Measurements from ENCODE around the gene B3GALT4. TPM values are rescaled to one million over a fixed set of nuclear protein-coding genes. Genes with fewer than 3 reads are reported as not detected.

The B3GALT4 gene
- total and polyA plus RNA-seq, 2 of the 13 experiments (the other 11 are each of a cell fraction or from before 2014, with no cell fraction given), result 0.04 to 0.27 TPM

DNA sequence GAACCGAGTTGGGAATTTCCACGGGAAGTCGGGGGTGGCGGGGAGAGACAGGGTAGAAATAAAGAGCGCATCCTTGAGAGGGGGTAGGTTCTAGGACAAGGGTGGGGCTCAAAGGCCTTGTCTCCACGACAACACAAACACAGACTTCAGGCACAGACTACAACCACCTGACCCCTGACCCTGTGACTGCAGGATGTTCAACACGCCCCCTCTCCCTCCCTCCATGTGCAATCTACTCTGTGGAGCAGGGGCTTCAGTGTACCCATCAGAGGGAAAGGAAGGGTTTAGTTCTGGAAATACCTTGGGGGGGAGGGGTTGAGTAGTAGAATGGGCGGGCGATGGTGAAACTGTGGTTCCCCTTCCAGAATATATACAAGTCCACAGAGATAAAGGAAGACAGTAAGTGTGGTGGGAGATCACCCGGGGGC lies 37.6 kb downstream of the B3GALT4 start (continued):
- no peak for TF ChIP-seq ZNF547 (CRISPR knock-in tag; IDR thresholded peaks at IDR 0.05)
- no peak; the same call in 1 of the 2 replicates for TF ChIP-seq PHF21A (CRISPR knock-in tag; IDR thresholded peaks at IDR 0.05)
- TF ChIP-seq, protein P1, sequence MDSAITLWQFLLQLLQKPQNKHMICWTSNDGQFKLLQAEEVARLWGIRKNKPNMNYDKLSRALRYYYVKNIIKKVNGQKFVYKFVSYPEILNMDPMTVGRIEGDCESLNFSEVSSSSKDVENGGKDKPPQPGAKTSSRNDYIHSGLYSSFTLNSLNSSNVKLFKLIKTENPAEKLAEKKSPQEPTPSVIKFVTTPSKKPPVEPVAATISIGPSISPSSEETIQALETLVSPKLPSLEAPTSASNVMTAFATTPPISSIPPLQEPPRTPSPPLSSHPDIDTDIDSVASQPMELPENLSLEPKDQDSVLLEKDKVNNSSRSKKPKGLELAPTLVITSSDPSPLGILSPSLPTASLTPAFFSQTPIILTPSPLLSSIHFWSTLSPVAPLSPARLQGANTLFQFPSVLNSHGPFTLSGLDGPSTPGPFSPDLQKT (CRISPR knock-in tag; IDR thresholded peaks at IDR 0.05; ENCODE audit: borderline replicate concordance), result no peak
- TF ChIP-seq SKI (IDR thresholded peaks at IDR 0.05; ENCODE audit: partially characterized antibody), result peak; percentile 69
- no peak for TF ChIP-seq RFXANK (CRISPR knock-in tag; IDR thresholded peaks at IDR 0.05)
- TF ChIP-seq, protein P2, sequence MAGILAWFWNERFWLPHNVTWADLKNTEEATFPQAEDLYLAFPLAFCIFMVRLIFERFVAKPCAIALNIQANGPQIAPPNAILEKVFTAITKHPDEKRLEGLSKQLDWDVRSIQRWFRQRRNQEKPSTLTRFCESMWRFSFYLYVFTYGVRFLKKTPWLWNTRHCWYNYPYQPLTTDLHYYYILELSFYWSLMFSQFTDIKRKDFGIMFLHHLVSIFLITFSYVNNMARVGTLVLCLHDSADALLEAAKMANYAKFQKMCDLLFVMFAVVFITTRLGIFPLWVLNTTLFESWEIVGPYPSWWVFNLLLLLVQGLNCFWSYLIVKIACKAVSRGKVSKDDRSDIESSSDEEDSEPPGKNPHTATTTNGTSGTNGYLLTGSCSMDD (CRISPR knock-in tag; IDR thresholded peaks at IDR 0.05), result no peak
- peak; percentile 49; the same call in 1 of the 2 replicates for TF ChIP-seq SIN3A (IDR thresholded peaks at IDR 0.05; ENCODE audit: borderline replicate concordance, low read depth, low read length)
- TF ChIP-seq RBM39 (IDR thresholded peaks at IDR 0.05; ENCODE audit: low read depth, low read length, poor library complexity, severe bottlenecking), result no peak
- TF ChIP-seq ZNF253 (CRISPR knock-in tag; IDR thresholded peaks at IDR 0.05; ENCODE audit: borderline replicate concordance), result no peak
- TF ChIP-seq, protein P3, sequence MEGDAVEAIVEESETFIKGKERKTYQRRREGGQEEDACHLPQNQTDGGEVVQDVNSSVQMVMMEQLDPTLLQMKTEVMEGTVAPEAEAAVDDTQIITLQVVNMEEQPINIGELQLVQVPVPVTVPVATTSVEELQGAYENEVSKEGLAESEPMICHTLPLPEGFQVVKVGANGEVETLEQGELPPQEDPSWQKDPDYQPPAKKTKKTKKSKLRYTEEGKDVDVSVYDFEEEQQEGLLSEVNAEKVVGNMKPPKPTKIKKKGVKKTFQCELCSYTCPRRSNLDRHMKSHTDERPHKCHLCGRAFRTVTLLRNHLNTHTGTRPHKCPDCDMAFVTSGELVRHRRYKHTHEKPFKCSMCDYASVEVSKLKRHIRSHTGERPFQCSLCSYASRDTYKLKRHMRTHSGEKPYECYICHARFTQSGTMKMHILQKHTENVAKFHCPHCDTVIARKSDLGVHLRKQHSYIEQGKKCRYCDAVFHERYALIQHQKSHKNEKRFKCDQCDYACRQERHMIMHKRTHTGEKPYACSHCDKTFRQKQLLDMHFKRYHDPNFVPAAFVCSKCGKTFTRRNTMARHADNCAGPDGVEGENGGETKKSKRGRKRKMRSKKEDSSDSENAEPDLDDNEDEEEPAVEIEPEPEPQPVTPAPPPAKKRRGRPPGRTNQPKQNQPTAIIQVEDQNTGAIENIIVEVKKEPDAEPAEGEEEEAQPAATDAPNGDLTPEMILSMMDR (CRISPR knock-in tag; IDR thresholded peaks at IDR 0.05), result no peak
- TF ChIP-seq, protein P4, sequence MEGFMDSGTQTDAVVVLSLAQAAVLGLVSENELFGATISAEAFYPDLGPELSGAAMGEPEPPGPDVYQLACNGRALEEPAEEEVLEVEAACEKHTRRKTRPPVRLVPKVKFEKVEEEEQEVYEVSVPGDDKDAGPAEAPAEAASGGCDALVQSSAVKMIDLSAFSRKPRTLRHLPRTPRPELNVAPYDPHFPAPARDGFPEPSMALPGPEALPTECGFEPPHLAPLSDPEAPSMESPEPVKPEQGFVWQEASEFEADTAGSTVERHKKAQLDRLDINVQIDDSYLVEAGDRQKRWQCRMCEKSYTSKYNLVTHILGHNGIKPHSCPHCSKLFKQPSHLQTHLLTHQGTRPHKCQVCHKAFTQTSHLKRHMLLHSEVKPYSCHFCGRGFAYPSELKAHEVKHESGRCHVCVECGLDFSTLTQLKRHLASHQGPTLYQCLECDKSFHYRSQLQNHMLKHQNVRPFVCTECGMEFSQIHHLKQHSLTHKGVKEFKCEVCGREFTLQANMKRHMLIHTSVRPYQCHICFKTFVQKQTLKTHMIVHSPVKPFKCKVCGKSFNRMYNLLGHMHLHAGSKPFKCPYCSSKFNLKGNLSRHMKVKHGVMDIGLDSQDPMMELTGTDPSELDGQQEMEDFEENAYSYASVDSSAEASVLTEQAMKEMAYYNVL (CRISPR knock-in tag; IDR thresholded peaks at IDR 0.05; ENCODE audit: borderline replicate concordance), result no peak; the same call in 1 of the 2 replicates
- TF ChIP-seq, protein P5, sequence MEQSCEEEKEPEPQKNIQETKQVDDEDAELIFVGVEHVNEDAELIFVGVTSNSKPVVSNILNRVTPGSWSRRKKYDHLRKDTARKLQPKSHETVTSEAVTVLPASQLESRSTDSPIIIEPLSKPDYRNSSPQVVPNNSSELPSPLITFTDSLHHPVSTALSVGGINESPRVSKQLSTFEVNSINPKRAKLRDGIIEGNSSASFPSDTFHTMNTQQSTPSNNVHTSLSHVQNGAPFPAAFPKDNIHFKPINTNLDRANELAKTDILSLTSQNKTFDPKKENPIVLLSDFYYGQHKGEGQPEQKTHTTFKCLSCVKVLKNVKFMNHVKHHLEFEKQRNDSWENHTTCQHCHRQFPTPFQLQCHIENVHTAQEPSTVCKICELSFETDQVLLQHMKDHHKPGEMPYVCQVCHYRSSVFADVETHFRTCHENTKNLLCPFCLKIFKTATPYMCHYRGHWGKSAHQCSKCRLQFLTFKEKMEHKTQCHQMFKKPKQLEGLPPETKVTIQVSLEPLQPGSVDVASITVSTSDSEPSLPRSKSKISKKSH (CRISPR knock-in tag; IDR thresholded peaks at IDR 0.05; ENCODE audit: borderline replicate concordance), result no peak
- TF ChIP-seq NPAS2 (CRISPR knock-in tag; IDR thresholded peaks at IDR 0.05; ENCODE audit: borderline replicate concordance), result no peak
- TF ChIP-seq, protein P6, sequence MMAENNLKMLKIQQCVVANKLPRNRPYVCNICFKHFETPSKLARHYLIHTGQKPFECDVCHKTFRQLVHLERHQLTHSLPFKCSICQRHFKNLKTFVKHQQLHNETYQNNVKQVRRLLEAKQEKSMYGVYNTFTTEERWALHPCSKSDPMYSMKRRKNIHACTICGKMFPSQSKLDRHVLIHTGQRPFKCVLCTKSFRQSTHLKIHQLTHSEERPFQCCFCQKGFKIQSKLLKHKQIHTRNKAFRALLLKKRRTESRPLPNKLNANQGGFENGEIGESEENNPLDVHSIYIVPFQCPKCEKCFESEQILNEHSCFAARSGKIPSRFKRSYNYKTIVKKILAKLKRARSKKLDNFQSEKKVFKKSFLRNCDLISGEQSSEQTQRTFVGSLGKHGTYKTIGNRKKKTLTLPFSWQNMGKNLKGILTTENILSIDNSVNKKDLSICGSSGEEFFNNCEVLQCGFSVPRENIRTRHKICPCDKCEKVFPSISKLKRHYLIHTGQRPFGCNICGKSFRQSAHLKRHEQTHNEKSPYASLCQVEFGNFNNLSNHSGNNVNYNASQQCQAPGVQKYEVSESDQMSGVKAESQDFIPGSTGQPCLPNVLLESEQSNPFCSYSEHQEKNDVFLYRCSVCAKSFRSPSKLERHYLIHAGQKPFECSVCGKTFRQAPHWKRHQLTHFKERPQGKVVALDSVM (CRISPR knock-in tag; IDR thresholded peaks at IDR 0.05), result no peak
- TF ChIP-seq ZFP82 (CRISPR knock-in tag; IDR thresholded peaks at IDR 0.05; ENCODE audit: borderline replicate concordance), result no peak
- no peak; the same call in 1 of the 2 replicates for TF ChIP-seq SSRP1 (CRISPR knock-in tag; IDR thresholded peaks at IDR 0.05)
- TF ChIP-seq ZNF660 (CRISPR knock-in tag; IDR thresholded peaks at IDR 0.05; ENCODE audit: borderline replicate concordance, low read depth), result no peak
- no peak for TF ChIP-seq MAFG (CRISPR knock-in tag; IDR thresholded peaks at IDR 0.05)
- TF ChIP-seq ZNF773 (CRISPR knock-in tag; IDR thresholded peaks at IDR 0.05; ENCODE audit: borderline replicate concordance), result no peak
- no peak for TF ChIP-seq SP4 (CRISPR knock-in tag; IDR thresholded peaks at IDR 0.05)
- TF ChIP-seq RXRA (CRISPR knock-in tag; IDR thresholded peaks at IDR 0.05), result no peak
